H1 (cell line): ENCODE results near the gene HORMAD2. TPM values are rescaled to one million over a fixed set of nuclear protein-coding genes. Genes with fewer than 3 reads are reported as not detected.

Experiments used
- CTCF ChIA-PET: fragments of 300-600 bp; sonication (Branson Sonifier 250); formaldehyde crosslinking; loops from one replicate; lab custom pipeline; 2021; ENCODE audit not compliant: partially characterized antibody; lab: Charles Lee
- POLR2A ChIA-PET: fragments of 300-600 bp; sonication (Branson Sonifier 250); formaldehyde crosslinking; loops from one replicate; lab custom pipeline; 2021; ENCODE audit warnings: inconsistent platforms; ENCODE audit not compliant: partially characterized antibody; lab: Charles Lee
- DNase-seq, 2 experiments: peaks; one replicate each; pipeline versions ENCODE4 v3.0.0 to v3.0.0-alpha.2; 2010 to 2022; ENCODE audit warnings: low spot score in 2 of 2, low read depth in 1 of 2, mixed read lengths in 1 of 2
- FAIRE-seq: peaks from 2 replicates; lab custom pipeline; 2011; peaks lifted over from hg19 to GRCh38; lab: Jason Lieb, UNC
- H2AFZ ChIP-seq: 2 replicates; pipeline ENCODE4 v1.8.1; 2012; ENCODE audit warnings: low read length, inconsistent platforms
- H2AK5ac ChIP-seq: 2 replicates; pipeline ENCODE4 v1.6.1; 2013; ENCODE audit warnings: low read depth, low read length
- H2BK120ac ChIP-seq: replicated peaks from 2 replicates; pipeline ENCODE3; 2013; ENCODE audit warnings: low read depth, low read length, inconsistent platforms
- H2BK12ac ChIP-seq: 2 replicates; pipeline ENCODE4 v1.6.1; 2013; ENCODE audit warnings: low read depth, low read length
- H2BK15ac ChIP-seq: 2 replicates; pipeline ENCODE4 v1.6.1; 2013; ENCODE audit warnings: low read length
- H2BK20ac ChIP-seq: 2 replicates; pipeline ENCODE4 v1.6.1; 2013; ENCODE audit warnings: low read length
- H2BK5ac ChIP-seq: 2 replicates; pipeline ENCODE4 v1.6.1; 2013; ENCODE audit warnings: low read depth, low read length
- H3K14ac ChIP-seq: 2 replicates; pipeline ENCODE4 v1.6.1; 2013; ENCODE audit warnings: inconsistent platforms; ENCODE audit not compliant: insufficient read length
- H3K18ac ChIP-seq: 2 replicates; pipeline ENCODE4 v1.6.1; 2013; ENCODE audit warnings: low read length; ENCODE audit errors: extremely low read depth
- H3K23ac ChIP-seq: 2 replicates; pipeline ENCODE4 v1.6.1; 2013; ENCODE audit warnings: inconsistent platforms; ENCODE audit not compliant: insufficient read length
- H3K23me2 ChIP-seq: 2 replicates; pipeline ENCODE4 v1.6.1; 2013; ENCODE audit warnings: low read depth, low read length
- H3K27ac ChIP-seq: 2 replicates; pipeline ENCODE4 v1.6.1; 2011; ENCODE audit warnings: low read depth, low read length, inconsistent platforms
- H3K27me3 ChIP-seq, 4 experiments: replicated peaks in 1 of 4; 1 replicate in 1 of 4; 2 replicates in 3 of 4; pipeline versions ENCODE4 v1.6.1 to v1.8.1; 2011 to 2013; ENCODE audit warnings: low read length in 3 of 4, mild to moderate bottlenecking in 3 of 4, inconsistent platforms in 2 of 4, mixed read lengths in 2 of 4, moderate library complexity in 1 of 4; ENCODE audit not compliant: control insufficient read depth in 3 of 4, insufficient read depth in 3 of 4; ENCODE audit errors: extremely low read depth in 1 of 4
- H3K36me3 ChIP-seq, 4 experiments: 2 replicates each; pipeline versions ENCODE4 v1.6.1 to v1.8.1; 2011 to 2013; ENCODE audit warnings: mild to moderate bottlenecking in 4 of 4, low read length in 3 of 4, moderate library complexity in 2 of 4, control low read depth in 1 of 4, inconsistent platforms in 1 of 4; ENCODE audit not compliant: insufficient read depth in 4 of 4, control insufficient read depth in 2 of 4
- H3K4ac ChIP-seq: replicated peaks from 2 replicates; pipeline ENCODE3; 2013; ENCODE audit warnings: low read length, low read depth, mixed read lengths, inconsistent platforms; ENCODE audit not compliant: insufficient read length
- H3K4me1 ChIP-seq, 4 experiments: replicated peaks in 1 of 4; 1 replicate in 1 of 4; 2 replicates in 3 of 4; pipeline versions ENCODE4 v1.6.1 to v1.8.1; 2011 to 2013; ENCODE audit warnings: low read length in 3 of 4, inconsistent platforms in 2 of 4, mixed read lengths in 1 of 4; ENCODE audit not compliant: insufficient read depth in 4 of 4, control insufficient read depth in 3 of 4
- H3K4me2 ChIP-seq, 2 experiments: 2 replicates each; pipeline versions ENCODE4 v1.6.1 to v1.8.1; 2011 to 2013; ENCODE audit warnings: low read depth in 2 of 2, low read length in 2 of 2, control low read depth in 1 of 2, inconsistent platforms in 1 of 2, mild to moderate bottlenecking in 1 of 2; ENCODE audit not compliant: insufficient read depth in 1 of 2
- H3K4me3 ChIP-seq, 4 experiments: fragments of 200-600, 300-600 bp in 1 of 4; sonication (generic), shearing (Covaris generic), sonication (Bioruptor Twin) in 1 of 4; 2 replicates each; pipeline versions ENCODE4 v1.5.1 to v1.8.1; 2011 to 2016; ENCODE audit warnings: low read length in 4 of 4, low read depth in 3 of 4, control low read depth in 2 of 4, inconsistent platforms in 2 of 4, mild to moderate bottlenecking in 2 of 4, mixed read lengths in 1 of 4, moderate library complexity in 1 of 4; ENCODE audit not compliant: insufficient read depth in 2 of 4; ENCODE audit errors: extremely low read depth in 1 of 4
- H3K56ac ChIP-seq: replicated peaks from 2 replicates; pipeline ENCODE3; 2013; ENCODE audit warnings: low read depth, mild to moderate bottlenecking, mixed read lengths, low read length, inconsistent platforms; ENCODE audit not compliant: insufficient read length
- H3K79me1 ChIP-seq: 2 replicates; pipeline ENCODE4 v1.6.1; 2013; ENCODE audit warnings: low read depth, low read length, control low read depth
- H3K79me2 ChIP-seq, 2 experiments: 2 replicates each; pipeline versions ENCODE4 v1.6.1 to v1.8.1; 2012 to 2013; ENCODE audit warnings: low read length in 2 of 2, mild to moderate bottlenecking in 2 of 2, inconsistent platforms in 1 of 2; ENCODE audit not compliant: insufficient read depth in 2 of 2, control insufficient read depth in 1 of 2
- H3K9ac ChIP-seq, 4 experiments: replicated peaks in 1 of 4; 1 replicate in 1 of 4; 2 replicates in 3 of 4; pipeline versions ENCODE4 v1.6.1 to v1.8.1; 2011 to 2013; ENCODE audit warnings: low read depth in 3 of 4, low read length in 3 of 4, control low read depth in 2 of 4, mild to moderate bottlenecking in 2 of 4, moderate library complexity in 2 of 4, inconsistent platforms in 1 of 4; ENCODE audit errors: extremely low read depth in 1 of 4
- H3K9me3 ChIP-seq, 2 experiments: 2 replicates each; pipeline versions ENCODE4 v1.6.1 to v1.8.1; 2012 to 2013; ENCODE audit warnings: mild to moderate bottlenecking in 2 of 2, moderate library complexity in 2 of 2, control low read depth in 1 of 2, inconsistent platforms in 1 of 2, low read depth in 1 of 2, low read length in 1 of 2, mixed read lengths in 1 of 2; ENCODE audit not compliant: insufficient read depth in 2 of 2
- H4K20me1 ChIP-seq, 2 experiments: replicated peaks in 1 of 2; 2 replicates each; pipeline versions ENCODE3 to v1.8.1; 2011 to 2013; ENCODE audit warnings: inconsistent platforms in 2 of 2, low read length in 2 of 2, mild to moderate bottlenecking in 1 of 2; ENCODE audit not compliant: insufficient read depth in 2 of 2, control insufficient read depth in 1 of 2
- H4K5ac ChIP-seq: 2 replicates; pipeline ENCODE4 v1.6.1; 2013; ENCODE audit warnings: low read length, low read depth, mixed read lengths, inconsistent platforms; ENCODE audit not compliant: insufficient read length
- H4K8ac ChIP-seq: 2 replicates; pipeline ENCODE4 v1.8.0; 2013; ENCODE audit warnings: mild to moderate bottlenecking, moderate library complexity, low read length, inconsistent platforms; ENCODE audit not compliant: insufficient read depth; ENCODE audit errors: extremely low read depth
- H4K91ac ChIP-seq: replicated peaks from 2 replicates; pipeline ENCODE3; 2013; ENCODE audit warnings: low read length, mixed read lengths, inconsistent platforms; ENCODE audit not compliant: insufficient read length
- BACH1 ChIP-seq: IDR thresholded peaks from 2 replicates; pipeline ENCODE4 v1.6.1; 2012; ENCODE audit warnings: low read length, improper control_type of control experiment
- CBX5 ChIP-seq: fragments of 300-800, 300-1000 bp; sonication (generic); IDR thresholded peaks from 2 replicates; pipeline ENCODE4 v1.7.1; 2016; ENCODE audit warnings: antibody characterized with exemption, low read length, low read depth
- CBX8 ChIP-seq: fragments of 300-800, 300-1000 bp; sonication (generic); IDR thresholded peaks from 2 replicates; pipeline ENCODE4 v1.7.1; 2016; ENCODE audit warnings: low read depth, low read length, borderline replicate concordance
- CEBPB ChIP-seq: IDR thresholded peaks from 2 replicates; pipeline ENCODE4 v1.6.1; 2012; ENCODE audit warnings: low read depth, low read length
- CTBP2 ChIP-seq: IDR thresholded peaks from 2 replicates; pipeline ENCODE4 v1.7.0; 2011; ENCODE audit warnings: borderline replicate concordance, mild to moderate bottlenecking, moderate library complexity, mixed read lengths, low read length; ENCODE audit not compliant: insufficient read depth, insufficient read length
- EZH2 ChIP-seq: fragments of 200-600 bp; sonication (generic); IDR thresholded peaks from 2 replicates; pipeline ENCODE4 v1.7.1; 2012; ENCODE audit warnings: low read depth, mild to moderate bottlenecking, moderate library complexity, low read length, inconsistent platforms; ENCODE audit not compliant: severe bottlenecking
- HDAC6 ChIP-seq: IDR thresholded peaks from one replicate; pipeline ENCODE4 v1.7.1; 2012; ENCODE audit warnings: low read depth, mild to moderate bottlenecking, inconsistent platforms, low read length, moderate library complexity
- JUND ChIP-seq: IDR thresholded peaks from 2 replicates; pipeline ENCODE4 v1.6.1; 2011; ENCODE audit warnings: mild to moderate bottlenecking, improper control_type of control experiment, low read length
- NRF1 ChIP-seq: IDR thresholded peaks from 2 replicates; pipeline ENCODE4 v1.6.1; 2011; ENCODE audit warnings: mild to moderate bottlenecking, low read depth, low read length, improper control_type of control experiment
- POLR2AphosphoS5 ChIP-seq: IDR thresholded peaks from 2 replicates; pipeline ENCODE4 v1.6.1; 2011; ENCODE audit warnings: low read depth, low read length
- RAD21 ChIP-seq, 2 experiments: IDR thresholded peaks in 1 of 2; conservative IDR thresholded peaks in 1 of 2; 2 replicates each; pipeline ENCODE4 v1.6.1; 2011; ENCODE audit warnings: low read depth in 2 of 2, low read length in 2 of 2, improper control_type of control experiment in 1 of 2, inconsistent platforms in 1 of 2, mild to moderate bottlenecking in 1 of 2, moderate library complexity in 1 of 2
- SP1 ChIP-seq: IDR thresholded peaks from 2 replicates; pipeline ENCODE4 v1.6.1; 2011; ENCODE audit warnings: low read depth, low read length
- TCF12 ChIP-seq: IDR thresholded peaks from 2 replicates; pipeline ENCODE4 v1.6.1; 2011; ENCODE audit warnings: low read depth, mild to moderate bottlenecking, low read length
- ZNF274 ChIP-seq: IDR thresholded peaks from 2 replicates; pipeline ENCODE4 v1.7.0; 2012; ENCODE audit warnings: low read length, borderline replicate concordance; ENCODE audit errors: extremely low read depth
- WGBS, 2 experiments: shearing (Covaris generic) in 1 of 2; methylation state at CpG; one replicate each; pipeline versions ENCODE4 v1.1.6 to v1.1.7; 2013 to 2015; ENCODE audit warnings: low lambda C conversion rate in 2 of 2, mixed read lengths in 2 of 2, inconsistent platforms in 1 of 2, low coverage in 1 of 2, missing lambda C conversion rate in 1 of 2; ENCODE audit not compliant: insufficient replicate concordance in 2 of 2, insufficient coverage in 1 of 2, insufficient read length in 1 of 2; ENCODE audit errors: extremely low coverage in 1 of 2, missing lambda C conversion rate in 1 of 2; 5-methylcytosine and 5-hydroxymethylcytosine counted together
- polyA plus RNA-seq, 7 experiments: library from polyadenylated mRNA; depleted of rRNA in 3 of 7; stranded (reverse) in 5 of 7; unstranded in 2 of 7; fragments of >200 nt in 5 of 7; fragments of 200-250 nt in 2 of 7; gene quantifications; 1 replicate in 5 of 7; 2 replicates in 1 of 7; 4 replicates in 1 of 7; pipeline versions ENCODE4 v1.2.1 to v1.2.3, GENCODE V29; 2011 to 2013; ENCODE audit warnings: missing spikeins in 2 of 7, mixed read lengths in 2 of 7
- total RNA-seq: library from RNA; stranded (reverse); fragmentation: NEBNext Ultra II Directional; extraction: Animal tissue kit (Norgen Biotek cat#: 25700); gene quantifications from 2 replicates; pipeline ENCODE4 v1.2.1, GENCODE V29; 2021

Gene HORMAD2
- total and polyA plus RNA-seq, 2 of the 8 experiments (the other 6 are each of a cell fraction or from before 2014, with no cell fraction given) = 0.03 TPM; not detected in 1

- FAIRE-seq = no peak
- Histone ChIP-seq H3K14ac (no peak overlapping the region), H3K23me2 (no peaks in the 10 kb centered on the region), H3K4me3 (no peak overlapping the region), H3K36me3 (no peaks in the 10 kb centered on the region), H4K20me1 (no peaks in the 10 kb centered on the region), H2BK15ac (no peak overlapping the region), H3K18ac (no peak overlapping the region), H3K27ac (no peak overlapping the region), H3K4me1 (no peaks in the 10 kb centered on the region), H3K27me3 (no peaks in the 10 kb centered on the region), H2AK5ac (no peak overlapping the region), H3K4me2 (no peak overlapping the region), H4K5ac (no peak overlapping the region), H3K23ac (no peak overlapping the region), H4K8ac (no peak overlapping the region), H2BK5ac (no peak overlapping the region), H2AFZ (no peak overlapping the region), H3K79me2 (no peaks in the 10 kb centered on the region), H2BK12ac (no peak overlapping the region), H2BK20ac (no peak overlapping the region), H3K4ac (no peak overlapping the region), H2BK120ac (no peak overlapping the region), H3K9me3 (peaks cover 0 to 1% of the 10 kb centered on the region in 2 experiments), H3K56ac (no peak overlapping the region), H3K79me1 (no peaks in the 10 kb centered on the region), H4K91ac (no peak overlapping the region), H3K9ac (no peak overlapping the region)
- TF ChIP-seq NRF1 = no peak
- TF ChIP-seq RAD21 (IDR thresholded peaks at IDR 0.05 in 1 of 2, conservative IDR thresholded peaks at IDR 0.05 in 1 of 2; ENCODE audit: low read depth in 2 of 2, low read length in 2 of 2) = no peak
- TF ChIP-seq BACH1 = no peak
- no peak for TF ChIP-seq HDAC6
- no peak for TF ChIP-seq CBX8
- TF ChIP-seq SP1 = no peak
- TF ChIP-seq POLR2AphosphoS5 = no peak
- TF ChIP-seq CEBPB = no peak
- no peak for TF ChIP-seq TCF12
- no peak for TF ChIP-seq JUND
- no peak for TF ChIP-seq CTBP2
- no peak for TF ChIP-seq CBX5
- TF ChIP-seq ZNF274 = no peak
- TF ChIP-seq EZH2 = no peak
- CTCF ChIA-PET = interaction anchor here (0.8 to 2.0 kb wide), 10 partner anchors 15 to 453 kb away, joined by 3 to 11 read pairs (median 4); no protein-coding TSS in a partner anchor
- DNase-seq = no peak
- POLR2A ChIA-PET = no interaction called here
- WGBS, 2 experiments = 96 to 100% methylated on average over 1 of the region's 1 CpG
Measured at GRCh38 chr22:30089655-30089974, 9.4 kb downstream of the HORMAD2 start.
